Left ventricle myocardium inferior (tissue), 1 donor: Measurements from ENCODE around the gene SLC16A14. TPM values are rescaled to one million over a fixed set of nuclear protein-coding genes. Genes with fewer than 3 reads are reported as not detected.

ENCODE experiments used
- DNase-seq: peaks from one replicate; pipeline ENCODE4 v3.0.0-alpha.2; 2020
- H3K27ac ChIP-seq: fragments of 200-600 bp; replicated peaks from 2 replicates; pipeline ENCODE4 v1.8.0; 2021
- H3K27me3 ChIP-seq: fragments of 200-600 bp; 2 replicates; pipeline ENCODE4 v1.8.0; 2021; ENCODE audit warnings: low read depth
- H3K36me3 ChIP-seq: fragments of 200-600 bp; 2 replicates; pipeline ENCODE4 v1.8.0; 2021
- H3K4me1 ChIP-seq: fragments of 200-600 bp; 2 replicates; pipeline ENCODE4 v1.8.0; 2021
- H3K4me3 ChIP-seq: fragments of 200-600 bp; 2 replicates; pipeline ENCODE4 v1.8.0; 2021; ENCODE audit warnings: mild to moderate bottlenecking, moderate library complexity
- H3K9me3 ChIP-seq: fragments of 200-600 bp; replicated peaks from 2 replicates; pipeline ENCODE4 v1.8.0; 2021
- CTCF ChIP-seq: fragments of 200-600 bp; IDR thresholded peaks from 2 replicates; pipeline ENCODE4 v1.8.0; 2021; ENCODE audit warnings: antibody characterized with exemption, mild to moderate bottlenecking, borderline replicate concordance
- intact Hi-C: fragments of 100-400 bp; cut with micrococcal nuclease; formaldehyde crosslinking; loops from one replicate; pipeline ENCODE4 v1.11.0; 2022
- total RNA-seq: library from RNA; stranded (reverse); fragmentation: NEBNext Ultra II Directional; extraction: Animal tissue kit (Norgen Biotek cat#: 25700); gene quantifications from one replicate; pipeline ENCODE4 v1.2.1, GENCODE V29; 2021
- donor health status: DM: no; HTN: yes; CAD: no; lungs with severe emphysema.

SLC16A14 gene
- total RNA-seq, 1 donor from 2014 or later: 3.4 TPM

GRCh38 chr2:230011617-230012016, 57.1 kb downstream of the SLC16A14 start:
- peaks cover 7% of the 10 kb centered on the region for H3K9me3 ChIP-seq
- no peak for TF ChIP-seq CTCF
- no peak for DNase-seq
- no peaks in the 10 kb centered on the region for H3K36me3 ChIP-seq
- no peak overlapping the region for H3K4me3 ChIP-seq
- no peak overlapping the region for H3K27ac ChIP-seq
- no peaks in the 10 kb centered on the region for H3K27me3 ChIP-seq
- H3K4me1 ChIP-seq: peaks cover 6% of the 10 kb centered on the region
- intact Hi-C loops: loop anchor here (10.0 kb wide), 1 partner anchor 153 kb away; no protein-coding TSS in a partner anchor

DNA sequence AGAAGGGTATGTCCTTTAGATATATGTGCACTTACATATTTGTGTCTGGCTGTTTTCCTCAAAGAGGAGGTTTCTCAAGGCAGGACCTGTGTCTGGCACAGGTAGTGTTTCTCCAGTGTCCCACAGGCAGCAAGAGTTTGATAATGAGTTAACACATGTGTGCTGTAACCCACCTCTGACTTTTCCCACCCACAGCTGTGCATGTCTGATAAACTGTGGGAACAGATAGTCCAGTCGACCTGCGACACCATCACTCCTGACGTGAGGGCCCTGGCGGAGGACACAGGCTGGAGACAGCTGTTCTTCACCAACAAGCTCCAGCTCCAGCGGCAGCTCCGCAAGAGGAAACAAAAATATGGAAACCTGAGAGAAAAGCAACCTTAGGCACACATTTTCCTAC, 58.2 kb downstream of the SLC16A14 start:
- TF ChIP-seq CTCF: no peak
- peaks cover 6% of the 10 kb centered on the region for H3K4me1 ChIP-seq
- DNase-seq: no peak
- no peaks in the 10 kb centered on the region for H3K9me3 ChIP-seq
- no peak overlapping the region for H3K4me3 ChIP-seq
- H3K27me3 ChIP-seq: no peaks in the 10 kb centered on the region
- intact Hi-C loops: loop anchor here (10.0 kb wide), 1 partner anchor 154 kb away; no protein-coding TSS in a partner anchor
- no peak overlapping the region for H3K27ac ChIP-seq
- H3K36me3 ChIP-seq: no peaks in the 10 kb centered on the region

- peak overlapping the region; percentile 30 for H3K4me3 ChIP-seq
- no peaks in the 10 kb centered on the region for H3K27me3 ChIP-seq
- intact Hi-C loops: loop anchor here (5.0 to 10.0 kb wide), 2 partner anchors 56 to 604 kb away; partner anchors contain the start of gene SLC16A14
- no peak overlapping the region for H3K27ac ChIP-seq
- H3K9me3 ChIP-seq: no peaks in the 10 kb centered on the region
- no peak for TF ChIP-seq CTCF
- no peaks in the 10 kb centered on the region for H3K36me3 ChIP-seq
- DNase-seq: no peak
- peaks cover 6% of the 10 kb centered on the region for H3K4me1 ChIP-seq
Measured at GRCh38 chr2:230008708-230009066, 60.0 kb downstream of the SLC16A14 start.

DNA sequence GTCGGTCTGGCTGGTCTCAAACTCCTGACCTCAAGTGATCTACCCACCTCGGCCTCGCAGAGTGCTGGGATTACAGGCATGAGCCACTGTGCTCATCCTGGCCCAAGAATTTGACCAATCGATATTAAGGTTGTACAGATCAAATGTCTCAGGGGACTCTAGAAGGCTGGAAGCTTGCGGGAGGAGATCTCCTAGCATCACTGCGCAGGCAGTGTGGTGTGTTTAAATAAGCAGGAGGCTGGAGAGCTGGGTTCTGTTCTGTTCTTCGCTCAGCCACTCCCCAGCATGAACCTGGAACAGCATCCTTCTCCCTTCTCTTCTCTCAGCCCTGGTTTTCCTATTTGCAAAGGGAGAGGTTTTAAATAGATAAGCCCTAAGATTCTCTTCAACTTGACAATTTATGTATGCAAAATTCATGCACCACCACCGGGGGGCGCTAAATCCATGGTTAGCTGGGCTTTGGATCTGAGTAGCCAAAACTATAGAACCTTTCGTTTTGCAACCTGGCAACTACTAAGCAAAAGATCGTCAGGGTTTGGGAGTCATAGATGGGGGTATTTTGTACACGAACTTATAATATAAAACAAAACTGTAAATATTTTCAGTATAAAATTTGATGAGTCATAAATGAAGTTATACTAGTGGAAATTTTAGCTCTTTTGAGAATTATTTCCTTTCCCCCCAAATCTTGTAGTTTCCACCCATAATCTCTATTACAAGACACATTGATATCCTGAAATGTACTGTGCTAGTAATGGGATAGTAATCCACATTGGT, 60.6 kb downstream of the SLC16A14 start:
- DNase-seq: peak; percentile 69
- Histone ChIP-seq H3K4me1 (peaks cover 6% of the 10 kb centered on the region), H3K36me3 (no peaks in the 10 kb centered on the region), H3K27ac (no peak overlapping the region), H3K9me3 (no peaks in the 10 kb centered on the region), H3K4me3 (peak overlapping the region; percentile 30), H3K27me3 (no peaks in the 10 kb centered on the region)
- intact Hi-C loops: loop anchor here (5.0 to 10.0 kb wide), 2 partner anchors 57 to 604 kb away; partner anchors contain the start of gene SLC16A14
- peak; percentile 87 for TF ChIP-seq CTCF

DNA sequence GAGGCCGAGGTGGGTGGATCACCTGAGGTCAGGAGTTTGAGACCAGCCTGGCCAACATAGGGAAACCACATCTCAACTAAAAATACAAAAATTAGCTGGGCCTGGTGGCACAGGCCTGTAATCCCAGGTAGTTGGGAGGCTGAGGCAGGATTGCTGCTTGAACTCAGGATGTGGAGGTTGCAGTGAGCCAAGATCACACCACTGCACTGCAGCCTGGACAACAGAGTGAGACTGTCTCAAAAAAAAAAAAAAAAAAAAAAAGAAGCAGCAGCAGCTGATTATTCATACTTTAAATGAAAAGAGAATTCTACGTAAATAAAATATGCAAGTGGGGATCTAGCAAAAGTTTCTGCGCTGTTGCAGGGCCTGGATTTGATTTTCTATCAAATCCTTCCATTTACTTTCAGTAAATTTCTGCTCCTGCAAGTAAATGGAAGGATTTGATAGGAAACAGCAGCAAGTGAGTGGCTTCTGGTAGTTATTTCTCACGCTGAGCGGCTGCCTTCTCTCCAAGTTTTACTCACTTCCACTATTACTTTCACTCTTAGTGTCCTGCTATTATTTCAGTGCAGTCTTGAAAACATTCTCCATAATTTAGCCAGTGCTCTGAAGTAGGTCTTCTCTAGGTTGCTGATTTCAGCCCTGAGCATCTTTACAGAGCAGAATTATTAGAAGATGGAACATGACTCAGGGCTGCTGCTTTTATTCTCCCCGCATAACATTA, 68.4 kb downstream of the SLC16A14 start:
- no peaks in the 10 kb centered on the region for H3K4me1 ChIP-seq
- H3K27ac ChIP-seq: no peak overlapping the region
- no peak for DNase-seq
- H3K4me3 ChIP-seq: no peak overlapping the region
- H3K27me3 ChIP-seq: no peaks in the 10 kb centered on the region
- TF ChIP-seq CTCF: no peak
- intact Hi-C loops: loop anchor here (10.0 kb wide), 1 partner anchor 65 kb away; the partner anchor contains the start of gene SLC16A14
- no peaks in the 10 kb centered on the region for H3K9me3 ChIP-seq
- no peaks in the 10 kb centered on the region for H3K36me3 ChIP-seq
